T-helper 2 cell treated with Interferon-gamma antibody and Interleukin-4, amounts not matched to agents 5 μg/mL and 100 μg/mL, for 36 hours (primary cell): ENCODE data around the gene DMRT2.

Source experiments
- DNase-seq: peaks from one replicate; pipeline ENCODE4 v3.0.0; 2021; ENCODE audit warnings: low spot score
- H3K27ac Mint-ChIP-seq: one replicate; pipeline ENCODE4 v1.8.0; 2021; ENCODE audit warnings: mild to moderate bottlenecking, mixed read lengths
- H3K27me3 Mint-ChIP-seq: one replicate; pipeline ENCODE4 v1.8.0; 2021; ENCODE audit warnings: low read depth, mixed read lengths
- H3K36me3 Mint-ChIP-seq: one replicate; pipeline ENCODE4 v1.8.0; 2021; ENCODE audit warnings: low read depth, mixed read lengths
- H3K4me1 Mint-ChIP-seq: one replicate; pipeline ENCODE4 v1.8.0; 2021; ENCODE audit warnings: low read depth, mixed read lengths
- H3K4me3 Mint-ChIP-seq: one replicate; pipeline ENCODE4 v1.8.0; 2022; ENCODE audit warnings: mild to moderate bottlenecking, moderate library complexity, mixed read lengths
- H3K9me3 Mint-ChIP-seq: one replicate; pipeline ENCODE4 v1.8.0; 2021; ENCODE audit warnings: mixed read lengths

The DMRT2 gene

DNA sequence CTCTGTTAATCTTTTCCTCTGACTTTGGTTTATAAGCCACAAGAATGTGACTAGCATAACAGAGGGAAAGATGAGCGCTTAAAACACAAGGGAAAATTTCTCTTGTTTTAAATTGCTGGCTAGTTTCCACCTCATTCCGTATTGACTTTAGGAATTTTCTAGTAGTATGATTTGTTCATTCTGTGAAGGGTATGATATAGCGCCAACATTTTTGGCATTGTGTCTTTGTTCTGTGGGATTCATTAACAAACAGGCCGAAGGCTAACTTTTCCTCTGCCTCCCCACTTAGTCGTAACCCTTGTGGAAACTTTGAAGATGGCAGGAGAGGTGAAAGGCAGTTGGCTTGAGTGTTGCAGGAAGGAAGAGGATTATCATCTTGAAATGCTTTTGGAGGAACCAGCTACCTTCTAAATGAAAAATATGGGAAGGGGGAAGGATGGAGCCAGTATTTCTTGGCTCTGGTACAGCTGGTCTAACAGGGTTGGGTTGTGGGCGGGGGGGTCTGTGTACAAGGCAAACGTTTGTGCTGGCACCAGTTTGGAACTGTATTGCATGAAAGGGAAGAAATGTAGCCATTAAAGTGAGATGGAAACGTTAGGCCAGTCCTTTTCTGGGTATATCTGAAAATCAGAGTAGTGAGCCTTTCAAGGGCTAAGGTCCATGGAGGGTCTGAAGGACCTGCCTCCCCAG is 21.5 kb upstream of the DMRT2 start:
- no peak overlapping the region for H3K27ac Mint-ChIP-seq
- H3K9me3 Mint-ChIP-seq = no peaks in the 10 kb centered on the region
- no peaks in the 10 kb centered on the region for H3K36me3 Mint-ChIP-seq
- no peak overlapping the region for H3K4me3 Mint-ChIP-seq
- H3K27me3 Mint-ChIP-seq = peaks cover 18% of the 10 kb centered on the region
- DNase-seq = no peak
- no peaks in the 10 kb centered on the region for H3K4me1 Mint-ChIP-seq

DNA sequence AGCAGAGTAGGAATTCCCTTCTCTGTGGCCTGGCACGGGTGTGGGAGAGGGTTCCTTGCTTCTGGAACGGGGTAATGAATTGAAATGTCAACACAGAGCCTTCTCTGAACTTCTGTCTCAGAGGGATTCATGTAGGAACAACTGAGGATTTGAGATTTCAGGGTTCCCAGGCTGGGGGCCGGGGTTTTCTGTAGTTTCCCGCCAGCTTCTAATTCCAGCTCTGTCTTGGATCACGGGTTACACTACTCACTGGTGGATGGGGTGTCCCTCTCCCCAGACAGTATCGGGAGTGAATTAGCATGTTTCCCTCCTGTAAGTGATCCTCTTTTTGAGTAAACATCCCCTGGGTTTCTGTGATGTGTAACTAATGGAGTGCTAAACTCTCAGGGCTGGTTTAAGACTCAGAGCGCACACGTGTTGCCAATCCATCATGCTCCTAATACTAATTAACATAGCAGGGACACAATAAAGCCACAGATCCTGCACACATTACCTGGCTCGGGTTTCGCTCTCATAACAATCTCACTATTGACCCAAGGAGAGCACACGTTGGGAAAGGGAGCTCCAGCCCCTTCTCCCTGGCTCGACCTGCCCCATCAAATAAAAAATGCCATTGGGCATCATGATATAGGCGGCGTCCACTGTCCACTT is 18.1 kb upstream of the DMRT2 start:
- no peaks in the 10 kb centered on the region for H3K4me1 Mint-ChIP-seq
- no peaks in the 10 kb centered on the region for H3K9me3 Mint-ChIP-seq
- no peaks in the 10 kb centered on the region for H3K36me3 Mint-ChIP-seq
- no peak overlapping the region for H3K4me3 Mint-ChIP-seq
- H3K27me3 Mint-ChIP-seq = peaks cover 18% of the 10 kb centered on the region
- no peak for DNase-seq
- H3K27ac Mint-ChIP-seq = no peak overlapping the region

DNA sequence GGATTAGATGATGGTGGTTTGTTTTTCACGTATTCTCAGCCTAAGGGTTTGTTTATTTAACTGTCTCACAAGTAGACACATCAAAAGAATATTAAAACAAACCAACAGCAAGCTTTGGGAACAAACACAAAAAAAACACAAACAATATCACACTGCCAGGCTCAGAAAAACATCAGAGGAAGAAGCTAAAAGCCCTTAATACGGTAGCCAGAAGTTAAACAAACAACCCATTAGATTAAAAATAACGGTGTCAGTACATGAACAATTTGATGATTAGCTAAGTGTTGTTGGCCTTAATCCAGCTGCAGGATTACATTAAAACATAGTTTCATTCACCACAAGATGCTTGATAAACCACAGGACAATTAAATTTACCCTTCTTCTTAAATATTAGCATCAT is 15.9 kb upstream of the DMRT2 start:
- no peaks in the 10 kb centered on the region for H3K4me1 Mint-ChIP-seq
- peaks cover 23% of the 10 kb centered on the region for H3K27me3 Mint-ChIP-seq
- H3K27ac Mint-ChIP-seq = no peak overlapping the region
- DNase-seq = no peak
- no peak overlapping the region for H3K4me3 Mint-ChIP-seq
- H3K36me3 Mint-ChIP-seq = no peaks in the 10 kb centered on the region
- H3K9me3 Mint-ChIP-seq = no peaks in the 10 kb centered on the region

DNA sequence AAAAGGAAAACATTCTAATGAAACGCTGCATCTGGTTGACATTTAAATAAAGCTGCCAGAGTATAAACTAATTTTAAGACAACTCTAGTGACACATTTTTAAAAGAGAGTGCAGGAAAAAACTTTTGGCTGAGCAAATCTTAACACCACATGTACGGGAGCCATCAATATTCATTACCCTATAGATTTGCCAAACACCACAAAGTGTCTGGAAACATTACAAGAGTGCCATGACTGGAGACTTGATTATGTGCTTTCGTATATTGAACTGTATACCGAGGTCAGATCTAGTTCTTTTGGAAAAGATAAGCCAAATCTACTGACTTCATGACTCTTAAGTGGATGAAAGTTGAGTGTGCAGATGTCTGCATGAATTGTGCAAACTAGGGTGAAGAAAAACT is 10.6 kb upstream of the DMRT2 start:
- Mint-ChIP-seq H3K9me3 (no peaks in the 10 kb centered on the region), H3K36me3 (no peaks in the 10 kb centered on the region), H3K27me3 (peaks cover 58% of the 10 kb centered on the region), H3K4me1 (no peaks in the 10 kb centered on the region), H3K27ac (no peak overlapping the region), H3K4me3 (no peak overlapping the region)
- DNase-seq = no peak

DNA sequence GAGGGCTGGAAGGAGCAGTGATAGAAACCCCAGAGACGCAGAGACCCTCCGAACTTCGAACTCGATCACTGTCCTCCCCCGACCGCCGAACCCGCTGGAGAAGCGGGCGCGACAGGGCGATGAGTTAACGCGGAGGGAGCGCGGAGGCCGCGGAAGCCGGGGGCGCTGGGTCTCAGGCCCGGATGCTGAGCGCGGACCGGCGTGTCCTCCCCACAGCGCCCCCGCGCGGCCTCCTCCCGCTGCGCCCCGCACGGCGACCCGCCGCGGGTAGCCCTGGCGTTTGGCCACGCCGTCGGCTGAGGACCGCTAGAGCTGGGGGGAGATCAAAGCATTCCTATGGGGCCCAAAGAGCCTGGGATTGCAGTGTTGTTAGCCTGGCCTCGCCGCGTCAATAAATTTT is 7.7 kb upstream of the DMRT2 start:
- DNase-seq = peak; percentile 24
- peaks cover 5% of the 10 kb centered on the region for H3K4me1 Mint-ChIP-seq
- no peak overlapping the region for H3K4me3 Mint-ChIP-seq

DNA sequence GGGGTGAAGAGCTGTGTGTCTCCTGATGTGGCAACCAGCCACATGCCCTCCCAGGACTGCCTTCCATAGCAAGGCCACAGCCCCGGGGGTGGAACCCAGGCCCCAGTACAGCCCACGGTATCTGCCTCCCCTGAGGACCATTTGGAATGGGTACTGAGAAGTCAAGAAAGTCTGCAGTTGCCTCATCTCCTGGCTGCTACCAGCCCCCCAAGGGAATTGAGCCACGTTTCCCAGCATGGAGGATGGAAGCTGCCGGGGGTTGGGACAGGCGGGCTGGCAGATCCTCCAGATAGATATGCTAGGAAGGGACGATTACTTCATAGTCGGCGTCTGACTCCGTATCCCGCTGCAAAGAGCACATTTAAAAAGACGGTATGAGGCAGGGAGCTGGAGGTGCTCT is 5.5 kb upstream of the DMRT2 start:
- H3K4me1 Mint-ChIP-seq = peaks cover 16% of the 10 kb centered on the region
- peaks cover 8% of the 10 kb centered on the region for H3K9me3 Mint-ChIP-seq
- H3K27ac Mint-ChIP-seq = no peak overlapping the region
- no peak for DNase-seq
- H3K36me3 Mint-ChIP-seq = peaks cover 11% of the 10 kb centered on the region
- H3K27me3 Mint-ChIP-seq = peaks cover 87% of the 10 kb centered on the region
- H3K4me3 Mint-ChIP-seq = peak overlapping the region; percentile 18

More for the DNA sequence above, 7.7 kb upstream of the DMRT2 start:
- Mint-ChIP-seq H3K9me3 (no peaks in the 10 kb centered on the region), H3K27me3 (peaks cover 81% of the 10 kb centered on the region), H3K27ac (no peak overlapping the region), H3K36me3 (peaks cover 5% of the 10 kb centered on the region)

DNA sequence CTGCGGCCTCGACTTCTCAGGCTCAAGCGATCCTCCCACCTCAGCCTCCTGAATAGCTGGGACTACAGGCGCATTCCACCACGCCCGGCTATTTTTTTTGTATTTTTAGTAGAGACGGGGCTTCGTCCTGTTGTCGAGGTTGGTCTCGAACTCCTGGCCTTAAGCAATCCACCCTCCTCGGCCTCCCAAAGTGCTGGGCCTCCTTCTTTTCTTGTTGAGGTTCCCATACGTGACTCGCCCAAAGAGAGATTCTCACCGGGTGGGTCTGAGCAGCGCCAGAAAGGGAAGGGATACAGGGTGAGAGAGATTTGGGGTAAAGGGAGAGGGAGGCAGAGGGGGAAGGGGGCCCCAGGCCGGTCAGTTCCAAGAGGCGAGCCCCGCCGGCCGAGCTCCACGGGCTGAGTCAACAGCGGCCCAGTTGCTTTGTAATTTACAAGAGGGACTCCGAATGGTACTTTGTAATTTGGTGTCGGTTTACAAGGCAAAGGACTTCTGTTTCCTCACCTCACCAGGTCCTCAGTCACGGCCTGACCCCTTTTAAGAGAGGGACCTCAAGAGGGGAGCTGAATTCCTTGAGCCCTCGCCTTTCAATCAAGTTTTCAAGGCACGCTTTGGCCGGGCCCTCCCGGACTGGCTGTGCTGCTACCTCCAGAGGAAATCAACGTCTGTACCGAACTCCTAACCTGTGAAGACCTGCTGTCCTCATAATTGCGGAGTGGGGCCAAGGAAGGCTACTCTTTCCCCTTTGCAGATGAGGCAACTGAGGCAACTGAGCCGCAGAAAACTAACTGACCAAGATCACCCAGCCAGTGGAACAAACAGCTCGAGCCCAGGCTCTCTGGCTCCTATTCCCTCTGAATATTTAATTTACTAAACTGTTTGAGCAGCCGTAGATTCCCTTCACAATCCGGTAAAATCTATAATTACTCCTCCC is 3.3 kb upstream of the DMRT2 start:
- H3K9me3 Mint-ChIP-seq = peaks cover 9% of the 10 kb centered on the region
- peaks cover 85% of the 10 kb centered on the region for H3K27me3 Mint-ChIP-seq
- H3K4me3 Mint-ChIP-seq = peak overlapping the region; percentile 76
- DNase-seq = no peak
- peaks cover 24% of the 10 kb centered on the region for H3K4me1 Mint-ChIP-seq
- H3K36me3 Mint-ChIP-seq = peaks cover 13% of the 10 kb centered on the region
- peak overlapping the region; percentile 27 for H3K27ac Mint-ChIP-seq

DNA sequence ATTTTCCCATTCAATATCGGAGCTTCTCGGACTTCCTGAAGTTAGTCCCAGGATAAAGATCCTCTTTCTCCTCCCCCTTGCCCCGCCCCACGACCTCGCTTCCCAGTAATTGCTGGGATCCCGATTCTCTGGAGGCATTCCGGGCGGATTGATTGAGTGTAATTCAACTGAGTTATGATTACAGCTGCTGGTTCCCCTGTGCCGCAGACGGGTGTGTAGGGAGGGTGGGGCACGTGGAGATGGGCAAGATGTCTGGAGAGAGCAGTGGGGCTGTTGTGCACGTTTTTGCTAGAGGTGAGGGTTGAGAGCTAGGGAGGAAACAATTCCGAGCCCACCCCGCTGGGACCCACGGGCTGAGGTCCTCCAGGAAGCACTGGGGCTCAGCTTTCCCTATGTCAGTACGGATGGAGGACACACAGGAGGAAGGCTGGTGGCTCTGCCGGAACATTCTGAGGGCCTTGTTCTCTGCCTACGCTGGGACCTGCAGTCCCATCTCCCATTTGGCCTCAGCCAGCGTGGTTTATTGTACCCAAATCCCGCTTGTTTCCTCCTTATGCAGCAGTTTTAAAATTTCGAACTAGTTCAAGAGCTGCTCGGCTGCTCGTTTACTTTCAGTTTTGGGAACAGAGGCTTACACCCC is 2.4 kb upstream of the DMRT2 start:
- DNase-seq = no peak
- Mint-ChIP-seq H3K27ac (peak overlapping the region; percentile 27), H3K4me1 (peaks cover 25% of the 10 kb centered on the region), H3K27me3 (peaks cover 89% of the 10 kb centered on the region), H3K9me3 (peaks cover 9% of the 10 kb centered on the region), H3K36me3 (peaks cover 13% of the 10 kb centered on the region), H3K4me3 (peak overlapping the region; percentile 76)

DNA sequence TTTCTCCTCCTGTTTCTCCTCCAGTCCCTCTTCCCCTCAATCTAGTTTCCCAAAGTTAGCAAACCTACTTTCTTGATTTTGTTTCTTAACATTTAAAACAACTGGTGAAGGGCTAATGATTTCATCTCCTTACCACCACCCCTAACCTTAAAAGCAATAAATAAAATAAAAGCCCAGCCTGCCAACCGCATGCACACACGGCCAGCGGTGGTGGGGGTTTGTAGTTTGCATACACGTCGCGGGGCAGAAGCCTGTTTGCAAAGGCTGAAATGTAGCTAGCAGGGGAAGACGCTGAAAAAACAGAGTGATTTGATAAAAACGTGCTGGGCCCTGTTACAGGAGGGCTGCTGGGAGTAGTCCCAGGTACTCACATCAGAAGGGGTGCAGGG is 1.9 kb upstream of the DMRT2 start:
- Mint-ChIP-seq H3K4me3 (peak overlapping the region; percentile 76), H3K27ac (peak overlapping the region; percentile 38), H3K4me1 (peaks cover 25% of the 10 kb centered on the region), H3K36me3 (peaks cover 13% of the 10 kb centered on the region), H3K27me3 (peaks cover 89% of the 10 kb centered on the region), H3K9me3 (peaks cover 9% of the 10 kb centered on the region)
- DNase-seq = no peak

DNA sequence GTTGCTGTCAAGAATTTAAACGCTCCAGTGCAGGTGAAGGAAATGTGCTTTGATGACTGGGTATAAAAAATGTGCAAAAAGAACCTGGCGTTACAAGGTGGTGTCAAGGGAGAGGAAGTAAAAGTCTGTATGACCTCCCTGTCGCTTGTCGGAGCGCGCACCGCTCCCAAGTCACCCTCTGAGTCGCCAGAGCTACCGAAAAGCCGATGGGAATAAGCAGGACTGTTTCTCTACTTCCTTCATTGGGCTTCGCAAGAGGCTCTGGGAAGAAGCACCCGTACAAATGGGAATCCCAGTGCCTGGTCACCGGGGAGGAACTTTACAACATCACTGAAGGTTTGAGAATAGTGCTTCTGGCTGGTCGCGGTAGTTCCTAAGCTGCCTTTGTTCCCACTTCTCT is 1.3 kb upstream of the DMRT2 start:
- Mint-ChIP-seq H3K36me3 (peaks cover 13% of the 10 kb centered on the region), H3K27ac (no peak overlapping the region), H3K4me1 (peaks cover 25% of the 10 kb centered on the region), H3K4me3 (peak overlapping the region; percentile 76), H3K9me3 (peaks cover 9% of the 10 kb centered on the region), H3K27me3 (peaks cover 89% of the 10 kb centered on the region)
- no peak for DNase-seq

DNA sequence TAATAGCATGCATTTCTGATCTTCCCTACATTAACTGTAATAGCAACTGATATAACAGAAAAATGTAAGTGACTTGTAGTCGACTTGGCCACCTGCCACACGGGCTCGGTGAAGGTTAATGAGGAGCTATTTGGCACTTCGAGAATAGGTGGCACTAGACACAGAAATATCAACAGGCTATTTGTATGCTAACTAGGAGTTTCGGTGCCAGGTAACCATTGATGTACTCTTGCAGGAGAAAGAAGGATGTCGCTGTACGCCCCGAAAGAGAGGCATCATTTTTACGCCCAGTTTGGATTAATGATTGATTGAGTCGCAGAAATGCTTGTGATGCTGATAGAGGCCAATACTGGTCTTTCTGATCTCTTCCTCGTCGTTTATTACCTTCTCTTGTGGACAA is 516 bp upstream of the DMRT2 start:
- peaks cover 89% of the 10 kb centered on the region for H3K27me3 Mint-ChIP-seq
- H3K9me3 Mint-ChIP-seq = peaks cover 9% of the 10 kb centered on the region
- peaks cover 13% of the 10 kb centered on the region for H3K36me3 Mint-ChIP-seq
- H3K27ac Mint-ChIP-seq = peak overlapping the region; percentile 47
- no peak for DNase-seq
- peaks cover 25% of the 10 kb centered on the region for H3K4me1 Mint-ChIP-seq
- peak overlapping the region; percentile 73 for H3K4me3 Mint-ChIP-seq

DNA sequence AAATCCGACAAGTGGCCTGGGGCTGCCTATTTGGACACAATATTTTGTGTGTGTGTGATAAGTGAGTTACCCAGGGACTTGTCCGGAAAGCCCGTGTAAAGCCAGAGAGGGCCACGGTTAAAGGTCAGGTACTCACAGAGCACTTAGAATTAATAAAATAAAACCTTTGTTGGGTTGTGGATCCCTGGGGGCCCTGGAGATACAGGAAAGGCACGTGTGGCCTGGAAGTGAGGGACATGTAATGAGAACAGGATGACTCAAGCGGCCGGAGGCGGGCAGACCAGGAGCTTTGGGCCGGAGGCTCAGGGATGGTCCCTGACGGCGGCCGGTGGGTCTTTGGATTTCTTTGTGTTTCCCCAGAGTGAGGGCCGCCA is 1.0 kb downstream of the DMRT2 start:
- DNase-seq = no peak
- peak overlapping the region; percentile 26 for H3K27ac Mint-ChIP-seq
- H3K36me3 Mint-ChIP-seq = peaks cover 9% of the 10 kb centered on the region
- H3K4me1 Mint-ChIP-seq = peaks cover 25% of the 10 kb centered on the region
- H3K4me3 Mint-ChIP-seq = peak overlapping the region; percentile 73
- peaks cover 93% of the 10 kb centered on the region for H3K27me3 Mint-ChIP-seq
- peaks cover 9% of the 10 kb centered on the region for H3K9me3 Mint-ChIP-seq

DNA sequence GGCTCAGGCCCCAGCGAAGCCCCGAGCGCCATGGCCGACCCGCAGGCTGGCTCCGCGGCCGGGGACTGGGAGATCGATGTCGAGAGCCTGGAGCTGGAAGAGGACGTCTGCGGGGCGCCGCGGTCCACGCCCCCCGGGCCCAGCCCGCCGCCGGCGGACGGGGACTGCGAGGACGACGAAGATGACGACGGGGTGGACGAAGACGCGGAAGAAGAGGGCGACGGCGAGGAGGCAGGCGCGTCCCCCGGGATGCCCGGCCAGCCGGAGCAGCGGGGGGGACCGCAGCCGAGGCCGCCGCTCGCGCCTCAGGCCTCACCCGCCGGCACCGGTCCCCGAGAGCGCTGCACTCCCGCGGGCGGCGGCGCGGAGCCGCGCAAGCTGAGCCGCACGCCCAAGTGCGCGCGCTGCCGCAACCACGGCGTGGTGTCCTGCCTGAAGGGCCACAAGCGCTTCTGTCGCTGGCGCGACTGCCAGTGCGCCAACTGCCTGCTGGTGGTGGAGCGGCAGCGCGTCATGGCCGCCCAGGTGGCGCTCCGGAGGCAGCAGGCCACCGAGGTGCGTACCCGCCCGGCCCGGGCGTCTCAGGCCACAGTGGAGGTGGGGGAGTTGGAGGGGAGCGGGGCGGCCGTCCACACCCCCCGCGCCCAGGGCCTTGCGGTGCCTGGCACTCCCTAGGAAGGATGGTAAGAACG is 1.6 kb downstream of the DMRT2 start:
- H3K4me3 Mint-ChIP-seq = no peak overlapping the region
- peaks cover 9% of the 10 kb centered on the region for H3K36me3 Mint-ChIP-seq
- peaks cover 25% of the 10 kb centered on the region for H3K4me1 Mint-ChIP-seq
- no peak overlapping the region for H3K27ac Mint-ChIP-seq
- peak; percentile 35 for DNase-seq
- H3K9me3 Mint-ChIP-seq = peaks cover 9% of the 10 kb centered on the region
- peaks cover 93% of the 10 kb centered on the region for H3K27me3 Mint-ChIP-seq
